GM11168 (cell line): Measurements from ENCODE around the gene MICALL1.

ENCODE experiments used
- in situ Hi-C: fragments of 300-500 bp; cut with MboI; formaldehyde crosslinking; loops from one replicate; pipeline ENCODE4 v1.12.0; 2022; ENCODE audit warnings: low sequenced_read_pairs; ENCODE audit not compliant: unreplicated experiment

The MICALL1 gene, protein sequence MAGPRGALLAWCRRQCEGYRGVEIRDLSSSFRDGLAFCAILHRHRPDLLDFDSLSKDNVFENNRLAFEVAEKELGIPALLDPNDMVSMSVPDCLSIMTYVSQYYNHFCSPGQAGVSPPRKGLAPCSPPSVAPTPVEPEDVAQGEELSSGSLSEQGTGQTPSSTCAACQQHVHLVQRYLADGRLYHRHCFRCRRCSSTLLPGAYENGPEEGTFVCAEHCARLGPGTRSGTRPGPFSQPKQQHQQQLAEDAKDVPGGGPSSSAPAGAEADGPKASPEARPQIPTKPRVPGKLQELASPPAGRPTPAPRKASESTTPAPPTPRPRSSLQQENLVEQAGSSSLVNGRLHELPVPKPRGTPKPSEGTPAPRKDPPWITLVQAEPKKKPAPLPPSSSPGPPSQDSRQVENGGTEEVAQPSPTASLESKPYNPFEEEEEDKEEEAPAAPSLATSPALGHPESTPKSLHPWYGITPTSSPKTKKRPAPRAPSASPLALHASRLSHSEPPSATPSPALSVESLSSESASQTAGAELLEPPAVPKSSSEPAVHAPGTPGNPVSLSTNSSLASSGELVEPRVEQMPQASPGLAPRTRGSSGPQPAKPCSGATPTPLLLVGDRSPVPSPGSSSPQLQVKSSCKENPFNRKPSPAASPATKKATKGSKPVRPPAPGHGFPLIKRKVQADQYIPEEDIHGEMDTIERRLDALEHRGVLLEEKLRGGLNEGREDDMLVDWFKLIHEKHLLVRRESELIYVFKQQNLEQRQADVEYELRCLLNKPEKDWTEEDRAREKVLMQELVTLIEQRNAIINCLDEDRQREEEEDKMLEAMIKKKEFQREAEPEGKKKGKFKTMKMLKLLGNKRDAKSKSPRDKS

DNA sequence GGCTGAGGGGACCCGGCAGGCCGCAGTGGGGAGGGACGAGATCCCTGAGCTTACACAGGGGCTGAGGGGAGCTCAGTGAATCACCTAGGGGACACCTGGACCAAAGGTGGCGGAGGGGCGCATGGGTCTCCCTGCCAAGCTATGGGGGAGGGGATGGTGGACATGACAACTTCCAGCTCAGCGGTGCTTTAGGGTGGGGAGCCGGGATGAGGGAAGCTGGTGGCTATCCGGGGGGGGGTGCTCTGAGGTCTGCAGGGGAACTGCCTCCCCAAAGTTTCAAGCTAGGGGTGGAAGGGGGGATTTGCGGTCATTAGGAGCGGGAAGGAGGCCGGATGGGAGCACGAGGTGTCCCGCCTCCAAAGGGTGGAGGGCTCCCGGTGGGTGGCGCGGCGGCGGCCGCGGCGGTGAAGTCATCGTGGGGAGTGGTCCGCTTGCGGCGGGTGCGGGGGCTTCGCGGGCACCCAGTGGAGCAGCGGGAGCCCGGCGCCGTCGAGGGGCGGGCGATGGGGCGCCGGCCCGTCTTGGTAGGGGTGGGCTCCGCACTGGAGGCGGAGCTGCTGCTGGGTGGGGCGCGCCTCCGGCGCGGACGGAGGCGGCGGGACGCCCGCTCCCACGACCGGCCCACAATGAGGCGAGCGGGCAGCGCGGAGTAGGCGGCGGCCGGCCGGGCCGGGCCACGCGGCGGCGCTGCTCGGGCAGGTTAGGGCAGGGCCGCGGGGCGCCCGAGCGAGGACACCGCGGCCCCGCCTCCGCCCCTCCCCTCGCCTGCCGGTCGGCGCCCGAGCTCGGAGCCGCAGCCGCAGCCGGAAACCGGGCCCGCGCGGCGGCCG lies at the start of gene MICALL1:
Gene MICALL1 (plus strand): TSS at position 764 of the 830 bp plus-strand sequence. CDS start 126 bp downstream, outside the sequence.
- in situ Hi-C loops, result no loop called here

DNA sequence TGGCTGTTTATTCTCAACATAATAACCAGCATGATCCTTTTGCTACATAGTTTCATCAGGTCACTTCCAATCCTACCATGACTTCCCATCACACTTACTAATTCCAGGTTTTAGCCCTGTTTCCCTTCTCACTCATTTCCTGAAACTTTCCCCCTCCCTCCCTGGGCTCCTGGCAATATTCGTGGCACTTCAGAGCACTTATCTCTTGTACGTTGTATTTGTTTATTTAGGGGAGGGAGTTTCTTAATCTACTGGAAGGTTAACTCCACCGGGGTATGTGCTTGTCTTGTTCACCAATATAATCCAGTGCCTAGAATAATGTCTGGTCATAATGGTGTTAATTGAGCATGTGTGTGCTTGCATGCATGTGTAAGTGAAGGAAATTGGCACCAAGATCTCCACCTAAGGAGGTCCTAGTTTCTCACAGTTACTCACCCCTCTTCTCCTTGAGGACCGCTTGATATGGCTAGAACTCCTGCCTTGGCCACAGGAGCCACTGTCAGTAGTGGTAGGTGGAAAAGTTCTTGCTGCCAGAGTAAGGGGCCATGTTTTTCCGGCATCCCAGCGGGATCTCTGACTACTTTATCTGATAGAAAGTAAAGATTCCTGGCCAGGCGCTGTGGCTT lies 45.2 kb upstream of the MICALL1 start:
- in situ Hi-C loops, result no loop called here

DNA sequence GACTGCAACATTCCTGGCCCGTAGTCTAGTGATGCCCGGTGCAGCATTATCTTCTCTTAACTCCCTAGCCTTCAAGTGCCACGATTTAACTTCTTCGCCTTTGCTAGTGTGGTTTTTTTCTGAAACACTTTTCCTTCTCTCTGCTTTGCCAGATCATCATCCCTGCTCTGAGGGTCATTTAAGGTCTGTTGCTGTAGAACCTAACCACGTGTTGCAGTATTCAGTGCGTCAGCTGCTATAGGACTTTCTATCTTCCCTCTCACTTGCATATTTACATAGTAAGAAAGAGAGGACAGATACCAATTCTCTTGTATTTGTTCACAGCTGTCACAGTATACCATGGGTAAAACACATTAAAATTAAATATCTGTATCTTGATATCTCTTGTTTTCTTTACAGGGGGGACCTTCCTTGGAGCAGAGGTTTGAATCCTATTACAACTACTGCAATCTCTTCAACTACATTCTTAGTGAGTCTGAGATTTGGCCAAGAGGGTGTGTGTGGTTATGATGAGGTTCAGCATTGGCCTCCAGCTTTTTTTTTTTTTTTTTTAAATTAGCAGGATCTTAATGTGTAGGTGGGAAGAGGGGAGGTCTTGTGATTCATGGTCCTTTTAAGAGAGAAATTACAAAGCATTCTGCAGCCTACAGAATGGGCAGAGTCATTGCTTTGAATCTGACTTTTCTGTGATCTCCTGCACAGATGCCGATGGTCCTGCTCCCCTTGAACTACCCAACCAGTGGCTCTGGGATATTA lies 43.3 kb upstream of the MICALL1 start:
- in situ Hi-C loops, result no loop called here

DNA sequence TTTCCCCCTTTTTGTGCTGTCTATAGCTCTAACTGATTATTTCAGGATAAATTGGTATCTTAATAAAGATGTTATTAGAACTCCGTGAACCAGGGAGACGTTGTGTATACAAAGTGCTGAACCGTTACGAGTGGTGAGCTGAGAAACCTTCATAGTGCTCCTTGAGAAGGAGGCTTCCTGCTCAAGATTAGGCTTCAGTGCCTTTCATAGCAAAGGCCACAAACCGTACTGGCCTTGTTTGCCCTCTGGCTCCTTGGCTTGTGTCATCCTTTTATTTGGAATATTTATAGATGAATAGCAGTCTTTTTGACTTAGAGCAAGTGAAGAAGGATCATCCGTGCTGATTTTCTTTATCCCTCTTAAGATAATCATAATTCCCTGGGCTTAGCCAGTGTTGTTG lies 40.6 kb upstream of the MICALL1 start:
- in situ Hi-C loops, result no loop called here

DNA sequence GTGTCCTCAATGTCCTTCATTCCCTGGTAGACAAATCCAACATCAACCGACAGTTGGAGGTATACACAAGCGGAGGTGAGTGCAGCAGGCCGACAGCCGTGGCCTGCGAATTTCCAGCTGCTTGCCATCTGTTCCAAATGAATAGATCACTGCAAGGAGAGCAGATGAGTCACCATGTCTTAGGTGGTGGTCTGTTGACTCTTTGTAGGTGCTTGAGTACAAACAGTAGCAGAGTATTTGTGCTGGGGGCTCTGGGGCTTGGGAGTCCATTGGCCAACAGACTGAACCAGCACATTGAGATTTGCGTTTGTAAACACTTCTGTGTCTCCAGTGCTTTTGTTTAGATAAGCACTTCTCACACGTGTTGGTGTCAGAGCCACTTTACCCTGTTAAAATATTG lies 35.8 kb upstream of the MICALL1 start:
- in situ Hi-C loops, result no loop called here

DNA sequence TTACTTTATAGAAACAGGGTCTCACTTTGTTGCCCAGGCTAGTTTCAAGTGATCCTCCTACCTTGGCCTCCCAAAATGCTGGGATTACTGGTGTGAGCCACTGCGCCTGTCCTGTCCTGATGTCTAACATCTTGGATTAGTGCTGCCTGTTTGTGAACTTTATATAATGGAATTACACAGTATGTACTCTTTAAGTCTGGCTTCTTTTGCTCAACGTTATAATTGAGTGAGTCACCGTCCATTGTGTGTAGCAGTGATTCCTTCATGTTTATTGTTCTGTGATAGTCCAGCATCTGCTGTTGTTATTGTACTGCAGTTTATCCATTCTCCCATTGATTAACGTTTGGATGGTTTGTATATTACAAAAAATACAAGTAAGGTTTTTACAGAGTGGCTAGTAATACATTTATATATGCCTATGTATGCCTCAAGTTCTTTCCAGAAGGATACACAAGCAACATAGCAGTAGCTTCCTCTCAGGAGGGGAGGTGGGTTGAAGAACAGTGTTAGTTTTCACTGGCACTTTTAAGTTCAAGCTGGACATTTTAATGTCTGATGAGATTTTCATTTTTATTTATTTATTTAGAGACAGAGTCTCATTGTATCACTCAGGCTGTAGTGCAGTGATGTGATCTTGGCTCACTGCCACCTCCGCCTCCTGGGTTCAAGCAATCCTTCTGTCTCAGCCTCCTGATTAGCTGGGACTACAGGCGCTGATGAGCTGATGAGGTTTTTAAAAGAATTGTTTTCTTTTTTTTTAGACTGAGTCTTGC lies 25.2 kb upstream of the MICALL1 start:
- in situ Hi-C loops, result no loop called here

DNA sequence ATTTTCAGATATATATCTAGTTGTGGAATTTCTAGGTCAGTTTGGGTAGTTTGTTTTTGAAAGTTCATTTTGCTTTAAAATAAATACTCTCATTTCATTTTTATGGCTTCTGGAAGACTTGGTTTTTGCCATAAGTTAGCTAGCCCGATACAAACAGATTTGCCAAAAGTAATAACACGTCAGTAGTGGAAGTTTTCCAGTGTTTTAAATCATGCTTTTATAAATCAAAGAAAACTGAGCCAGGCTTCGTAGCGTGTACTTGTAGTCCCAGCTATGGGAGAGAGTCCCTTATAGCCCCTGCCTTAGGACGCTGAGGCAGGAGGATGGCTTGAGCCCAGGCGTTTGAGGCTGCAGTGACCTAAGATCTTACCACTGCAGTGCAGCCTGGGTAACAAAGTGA lies 21.7 kb upstream of the MICALL1 start:
- in situ Hi-C loops, result no loop called here

DNA sequence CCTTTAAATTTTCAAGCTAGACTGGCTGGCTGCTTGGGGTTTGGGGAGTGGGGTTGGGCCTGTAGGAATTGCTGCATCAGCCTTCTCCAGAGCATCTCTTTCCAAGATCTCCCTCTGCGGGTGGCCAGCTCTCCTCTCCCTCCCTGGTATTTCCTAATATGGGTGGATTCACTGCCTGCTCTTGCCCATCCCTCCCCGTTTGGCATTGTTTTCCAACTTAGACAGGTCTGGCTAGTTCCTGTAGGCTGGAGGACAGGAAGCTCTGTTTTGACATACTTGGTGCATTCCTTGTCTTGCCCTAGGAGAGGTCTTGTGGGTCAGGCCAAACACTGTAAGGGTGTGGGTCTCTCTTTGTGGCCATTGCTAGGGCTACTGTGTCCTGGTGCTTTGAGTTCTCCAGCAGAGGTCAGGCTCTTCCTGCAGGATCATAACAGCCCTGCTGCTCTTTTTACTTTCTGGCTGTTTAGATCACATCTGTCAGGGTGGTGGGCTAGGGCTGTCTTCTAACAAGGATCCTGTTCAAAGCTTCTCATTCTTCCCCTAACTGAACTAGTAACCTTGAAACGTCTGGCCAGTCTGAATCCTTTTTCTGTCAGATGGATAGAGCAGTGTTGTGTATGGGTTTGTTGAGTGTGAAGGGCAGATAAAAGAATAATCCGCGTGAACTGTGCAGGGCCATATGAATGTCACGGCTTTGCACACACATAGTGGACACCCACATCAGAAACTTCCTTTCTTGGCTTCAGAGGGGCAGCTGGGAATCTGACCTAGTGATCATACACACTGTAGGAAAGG lies 18.3 kb upstream of the MICALL1 start:
- in situ Hi-C loops, result no loop called here

DNA sequence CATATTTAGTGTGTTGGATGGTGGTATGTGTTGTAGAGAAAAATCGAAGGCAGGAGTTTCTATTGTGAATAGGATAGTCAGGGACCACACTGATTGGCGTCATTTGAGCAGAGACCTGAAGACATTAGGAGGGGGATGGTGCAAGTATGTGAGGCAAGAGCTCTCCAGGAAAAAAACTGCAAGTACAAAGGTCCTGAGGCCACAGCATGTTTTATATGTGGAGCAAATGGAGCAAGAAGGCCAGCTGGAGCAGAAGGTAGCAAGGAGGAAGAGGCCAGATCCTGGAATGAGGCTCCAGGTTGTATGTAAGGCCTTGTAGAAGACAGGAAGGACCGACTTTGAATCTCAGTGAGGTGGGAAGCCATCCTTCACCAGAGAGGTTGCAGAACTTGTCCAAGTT lies 14.2 kb upstream of the MICALL1 start:
- in situ Hi-C loops, result no loop called here

DNA sequence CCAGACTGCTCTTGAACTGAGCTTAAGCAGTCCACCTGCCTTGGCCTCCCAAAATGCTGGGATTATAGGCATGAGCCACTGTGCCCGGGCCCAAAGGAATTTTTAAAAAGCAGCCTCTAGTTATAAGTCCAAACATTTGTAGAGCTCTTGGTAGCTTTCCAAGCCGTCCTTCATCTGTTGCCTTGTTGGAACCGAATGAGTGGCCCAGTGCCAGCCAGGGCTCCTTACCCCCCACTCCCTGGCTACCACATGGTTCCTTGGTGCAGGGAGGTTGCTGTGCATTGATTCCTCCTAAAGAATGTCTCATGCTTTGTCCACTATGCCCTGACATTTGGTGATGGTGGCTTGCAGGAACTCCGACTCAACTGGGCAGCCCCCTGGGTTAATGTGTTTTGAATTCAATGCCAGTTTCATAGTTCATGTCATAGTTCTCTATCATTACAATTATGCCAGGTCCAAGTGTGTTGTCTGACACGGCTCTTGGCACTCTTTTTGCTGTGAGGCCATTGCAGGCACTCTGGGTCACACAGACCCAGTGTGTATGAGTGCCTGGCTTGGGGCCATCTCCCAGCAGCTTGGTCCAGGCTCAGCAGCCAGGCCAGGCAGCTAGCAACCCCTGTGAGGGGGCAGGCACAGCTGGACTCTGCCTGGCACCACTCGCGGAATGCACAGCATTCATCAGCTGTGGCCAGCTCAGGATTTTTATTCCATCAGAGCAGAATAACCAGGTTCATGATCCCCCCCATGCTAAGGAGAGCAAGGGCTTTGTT lies 13.3 kb upstream of the MICALL1 start:
- in situ Hi-C loops, result no loop called here

DNA sequence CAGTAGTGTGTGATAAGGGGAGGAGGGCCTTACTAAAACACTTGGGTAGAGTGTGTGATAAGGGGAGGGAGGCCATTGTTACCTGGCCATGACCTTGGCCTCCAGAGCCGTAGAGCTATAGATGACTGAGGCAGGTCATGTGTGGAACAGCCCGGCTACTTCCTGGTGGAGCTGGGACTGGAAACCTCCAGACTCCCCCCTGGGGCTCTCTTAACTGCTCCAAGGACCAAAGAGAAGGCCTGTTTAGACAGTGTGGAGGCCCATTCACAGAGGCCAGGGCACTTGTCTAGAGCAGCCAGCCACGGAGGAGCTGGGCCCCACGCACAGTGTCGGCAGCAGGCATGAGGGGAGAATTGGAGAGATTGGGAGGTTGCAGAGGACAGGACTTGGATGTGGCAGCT lies 12.5 kb upstream of the MICALL1 start:
- in situ Hi-C loops, result no loop called here

DNA sequence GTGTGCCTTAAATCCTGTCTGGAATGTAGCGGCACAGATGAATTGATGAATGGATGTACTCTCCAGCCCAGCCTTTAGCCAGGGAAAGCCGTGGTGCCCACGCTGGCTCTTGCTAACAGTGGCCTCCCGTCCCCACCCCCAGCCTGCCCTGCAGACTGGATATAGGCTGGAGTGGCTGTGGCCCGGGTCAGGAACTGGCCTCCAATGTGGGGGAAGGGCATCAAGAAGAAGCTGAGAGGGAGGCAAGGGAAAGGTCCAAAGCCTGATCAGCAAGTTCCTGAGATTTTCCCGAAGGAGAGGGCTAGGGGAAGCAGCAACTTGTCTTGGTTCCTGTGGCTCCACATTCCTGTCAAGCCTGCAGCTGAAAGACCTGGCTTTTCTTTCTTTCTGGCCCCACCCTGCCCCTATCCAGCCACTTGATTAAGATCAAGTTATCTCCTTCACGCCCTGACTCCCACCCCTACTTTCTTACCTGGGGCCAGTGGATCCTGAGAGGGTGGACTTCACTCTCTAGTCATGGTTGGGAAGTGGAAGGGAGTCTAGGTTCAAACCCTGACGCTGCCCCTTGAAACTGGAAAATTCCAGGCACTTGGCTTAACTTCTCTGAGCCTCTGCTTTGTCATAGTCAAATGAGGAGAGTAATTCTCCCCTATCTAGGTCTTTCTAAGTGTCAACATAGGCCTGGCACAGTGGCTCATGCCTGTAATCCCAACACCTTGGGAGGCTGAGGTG lies 11.0 kb upstream of the MICALL1 start:
- in situ Hi-C loops, result no loop called here

DNA sequence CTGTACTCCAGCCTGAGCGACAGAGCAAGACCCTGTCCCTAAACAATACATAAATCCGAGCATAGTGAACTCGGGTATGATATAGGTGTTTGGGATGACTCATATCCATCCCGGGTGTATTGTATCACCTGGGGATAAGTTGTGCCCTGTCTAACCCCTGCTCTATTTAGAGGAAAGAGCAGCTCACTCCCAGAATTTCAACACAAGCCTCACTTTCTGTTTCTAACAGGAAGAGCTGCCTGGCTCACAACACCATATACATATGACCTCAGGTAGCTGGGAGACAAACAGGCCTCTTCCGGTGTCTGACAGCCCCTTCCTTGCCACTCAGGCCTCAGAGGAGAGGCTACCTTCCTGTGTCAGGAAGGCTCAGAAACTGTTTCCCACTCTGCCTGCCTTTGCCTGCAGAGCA lies 9.9 kb upstream of the MICALL1 start:
- in situ Hi-C loops, result no loop called here

DNA sequence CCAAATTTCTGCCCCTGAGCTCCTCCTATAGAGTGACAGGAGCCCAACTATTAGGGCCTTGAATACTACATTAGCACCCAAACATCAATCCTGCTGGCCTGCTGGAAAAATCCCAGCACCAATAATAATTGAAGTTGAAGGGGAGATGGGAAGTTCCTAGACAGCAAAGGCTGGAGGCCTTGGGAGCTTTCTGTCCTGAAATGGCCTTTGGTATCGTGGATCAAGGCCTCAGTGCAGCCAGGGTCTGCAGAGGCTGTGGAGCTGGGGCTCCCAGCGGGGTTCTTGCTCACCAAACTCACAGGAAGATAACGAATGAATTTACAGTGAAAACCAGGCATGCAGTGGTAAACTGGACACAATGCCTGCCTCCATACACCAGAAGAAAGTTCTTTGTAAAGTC lies 9.2 kb upstream of the MICALL1 start:
- in situ Hi-C loops, result no loop called here

DNA sequence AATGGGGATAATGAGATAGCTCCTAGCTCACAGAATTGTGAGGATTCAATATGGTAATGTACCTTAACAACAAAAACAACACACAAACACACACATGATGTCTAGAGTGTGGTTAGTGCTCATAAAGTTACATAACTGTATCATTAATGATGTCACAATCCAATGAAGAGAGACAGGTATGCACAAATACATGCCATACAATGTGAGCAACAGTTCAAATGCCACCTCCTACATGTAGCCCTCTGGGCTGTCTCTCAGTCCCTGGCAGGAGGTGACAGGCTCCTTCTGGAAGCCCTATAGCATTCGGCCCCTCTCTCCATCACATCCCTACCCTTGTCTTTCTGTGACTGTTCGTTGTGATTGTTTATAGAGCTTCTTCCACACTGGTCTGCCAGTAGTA lies 8.3 kb upstream of the MICALL1 start:
- in situ Hi-C loops, result no loop called here

DNA sequence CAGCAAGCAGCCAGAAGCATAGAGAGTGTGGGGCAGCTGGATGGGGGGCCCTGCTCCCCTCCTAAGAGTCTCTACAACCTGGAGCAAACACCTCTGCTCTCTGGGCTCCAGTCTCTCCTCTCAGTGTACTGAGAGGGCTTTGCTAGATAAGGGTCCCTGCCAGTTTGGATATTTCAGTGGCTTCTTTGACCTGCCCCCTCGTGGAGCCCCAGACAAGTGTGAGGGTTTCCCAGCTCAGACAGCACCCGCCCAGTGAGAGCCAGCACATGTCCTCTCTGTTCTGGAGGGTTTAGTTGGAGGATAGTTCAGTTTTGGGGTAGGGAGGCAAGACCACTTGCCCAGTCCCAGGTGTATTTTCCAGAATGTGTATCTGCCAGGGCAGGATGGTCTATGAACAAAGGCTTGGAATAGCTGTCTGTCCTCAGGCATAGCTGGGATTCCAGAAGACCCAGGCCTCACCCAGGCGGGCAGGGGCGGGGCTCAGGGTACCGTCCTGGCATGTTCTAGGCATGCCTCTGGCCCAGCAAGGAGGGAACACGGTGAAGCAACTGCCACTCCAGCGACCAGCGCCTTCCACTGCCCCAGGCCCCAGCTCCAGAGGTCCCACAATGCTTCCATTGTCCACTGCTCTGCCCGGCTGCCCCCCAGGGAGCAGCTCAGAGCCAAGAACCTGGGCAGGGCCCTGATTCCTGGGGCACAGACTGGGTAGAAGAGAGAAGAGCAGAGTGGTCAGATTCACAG lies 7.5 kb upstream of the MICALL1 start:
- in situ Hi-C loops, result no loop called here
